SKM-1 treated with dmso at 0.1 percent for 144 hours (cell line): ENCODE results near the gene ST3GAL2.
"Not testable (repeated sequence)": the region's sequence is repeated elsewhere in the genome, so short reads cannot be mapped to it uniquely, and the experiment has no call there.

Experiments
- DNase-seq: peaks from one replicate; lab custom pipeline; 2025; ENCODE audit not compliant: unreplicated experiment; lab: John Stamatoyannopoulos, UW

ST3GAL2 gene

DNA sequence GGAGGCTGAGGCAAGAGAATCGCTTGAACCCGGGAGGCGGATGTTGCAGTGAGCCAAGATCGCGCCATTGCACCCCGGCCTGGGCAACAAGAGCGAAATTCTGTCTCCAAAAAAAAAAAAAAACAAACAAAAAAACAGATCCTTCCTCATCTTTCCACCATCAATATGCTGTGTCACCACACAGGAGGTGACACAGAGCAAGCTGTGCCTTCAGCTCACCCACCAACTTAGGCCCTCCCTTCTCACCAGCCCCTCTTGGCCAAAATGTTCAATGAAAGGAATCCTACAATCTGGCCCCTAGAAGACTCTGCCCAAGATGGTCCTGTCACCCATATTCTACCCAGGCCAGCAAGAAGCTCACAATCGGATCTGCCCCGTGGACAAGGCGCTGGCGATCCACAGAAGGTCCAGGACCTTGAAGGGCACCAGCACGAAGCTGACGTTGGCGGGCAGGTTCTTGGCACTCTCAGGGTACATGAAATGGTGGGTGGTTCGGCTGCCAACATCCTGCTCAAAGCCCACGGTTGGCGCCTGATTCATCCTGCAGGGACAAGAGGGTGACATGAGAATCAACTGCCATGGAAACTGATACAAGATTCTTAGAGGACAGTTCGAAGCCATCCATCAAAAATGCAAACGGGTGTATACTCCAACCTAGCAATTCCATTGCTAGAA is 50.8 kb downstream of the ST3GAL2 start:
- DNase-seq: no peak

DNA sequence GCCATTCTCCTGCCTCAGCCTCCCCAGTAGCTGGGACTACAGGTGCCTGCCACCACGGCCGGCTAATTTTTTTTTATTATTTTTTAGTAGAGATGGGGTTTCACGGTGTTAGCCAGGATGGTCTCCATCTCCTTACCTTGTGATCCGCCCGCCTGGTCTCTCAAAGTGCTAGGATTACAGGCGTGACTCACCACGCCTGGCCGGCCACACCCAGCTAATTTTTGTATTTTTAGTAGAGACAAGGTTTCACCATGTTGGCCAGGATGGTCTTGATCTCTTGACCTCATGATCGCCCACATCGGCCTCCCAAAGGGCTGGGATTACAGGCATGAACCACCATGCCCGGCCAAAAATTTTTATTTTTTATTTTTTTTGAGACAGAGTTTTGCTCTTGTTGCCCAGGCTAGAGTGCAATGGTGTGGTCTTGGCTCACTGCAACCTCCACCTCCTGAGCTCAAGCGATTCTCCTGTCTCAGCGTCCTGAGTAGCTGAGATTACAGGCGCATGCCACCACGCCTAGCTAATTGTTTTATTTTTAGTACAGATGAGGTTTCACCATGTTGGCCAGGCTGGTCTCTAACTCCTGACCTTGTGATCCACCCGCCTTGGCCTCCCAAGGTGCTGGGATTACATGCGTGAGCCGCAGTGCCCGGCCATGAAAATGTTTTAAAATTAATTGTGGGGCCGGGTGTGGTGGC is 52.5 kb downstream of the ST3GAL2 start:
- not testable (repeated sequence) for DNase-seq

DNA sequence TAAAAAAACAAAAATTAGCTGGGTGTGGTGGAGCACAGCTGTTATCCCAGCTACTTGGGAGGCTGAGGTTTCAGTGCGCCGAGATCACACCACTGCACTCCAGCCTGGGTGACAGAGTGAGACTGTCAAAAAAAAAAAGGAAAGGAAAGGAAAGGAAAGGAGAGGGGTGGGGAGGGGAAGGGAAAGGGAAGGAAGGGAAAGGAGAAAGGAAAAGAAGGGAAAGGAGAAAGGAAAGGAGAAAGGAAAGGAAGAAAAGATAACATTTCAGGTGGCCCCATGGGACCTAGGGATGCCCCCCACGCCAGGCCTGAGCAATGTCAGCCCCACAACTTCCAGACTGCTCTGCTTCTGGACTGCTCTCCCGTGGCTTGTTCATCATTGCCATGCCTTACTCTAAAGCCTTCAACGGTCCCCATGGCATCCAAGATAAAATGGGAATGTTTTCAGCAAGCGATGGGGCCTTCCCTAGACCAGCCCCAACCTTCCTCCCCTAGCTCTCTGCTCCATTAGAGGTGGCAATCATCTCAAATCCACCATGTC is 55.4 kb downstream of the ST3GAL2 start:
- DNase-seq: no peak

DNA sequence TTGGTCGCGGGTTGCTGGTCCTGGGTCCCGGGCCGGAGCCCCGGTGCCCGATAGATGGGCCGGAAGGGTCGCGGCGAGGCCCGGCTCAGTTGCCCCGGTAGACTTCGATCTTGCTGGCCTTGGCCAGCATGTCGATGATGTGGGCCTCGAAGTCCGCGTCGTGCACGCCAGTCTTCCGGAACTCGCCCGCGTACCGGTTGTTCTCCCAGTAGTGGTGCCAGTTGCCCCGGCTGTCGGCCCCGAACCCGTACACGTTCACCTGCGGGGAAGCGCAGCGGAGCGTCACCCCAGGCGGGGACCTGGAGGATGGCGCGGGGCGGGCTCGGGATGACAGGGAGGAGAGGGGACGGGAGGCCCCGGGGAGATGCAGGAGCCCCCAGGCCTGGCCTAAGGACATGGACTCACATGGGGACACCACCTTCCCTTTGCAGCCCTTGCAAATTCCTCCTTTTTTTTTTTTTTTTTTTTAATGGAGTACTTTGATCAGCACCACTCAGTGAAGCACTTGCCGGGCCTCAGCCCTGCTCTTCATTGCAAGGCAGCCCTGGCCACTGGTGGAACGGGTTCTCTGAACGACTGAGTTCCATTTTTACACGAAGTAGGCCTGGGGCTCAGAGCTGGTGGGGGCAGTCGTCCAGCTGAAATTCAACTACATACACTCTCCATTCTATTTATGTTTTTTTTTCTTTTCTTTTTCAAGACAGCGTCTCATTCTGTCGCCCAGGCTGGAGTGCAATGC is 57.1 kb downstream of the ST3GAL2 start:
- no peak for DNase-seq

DNA sequence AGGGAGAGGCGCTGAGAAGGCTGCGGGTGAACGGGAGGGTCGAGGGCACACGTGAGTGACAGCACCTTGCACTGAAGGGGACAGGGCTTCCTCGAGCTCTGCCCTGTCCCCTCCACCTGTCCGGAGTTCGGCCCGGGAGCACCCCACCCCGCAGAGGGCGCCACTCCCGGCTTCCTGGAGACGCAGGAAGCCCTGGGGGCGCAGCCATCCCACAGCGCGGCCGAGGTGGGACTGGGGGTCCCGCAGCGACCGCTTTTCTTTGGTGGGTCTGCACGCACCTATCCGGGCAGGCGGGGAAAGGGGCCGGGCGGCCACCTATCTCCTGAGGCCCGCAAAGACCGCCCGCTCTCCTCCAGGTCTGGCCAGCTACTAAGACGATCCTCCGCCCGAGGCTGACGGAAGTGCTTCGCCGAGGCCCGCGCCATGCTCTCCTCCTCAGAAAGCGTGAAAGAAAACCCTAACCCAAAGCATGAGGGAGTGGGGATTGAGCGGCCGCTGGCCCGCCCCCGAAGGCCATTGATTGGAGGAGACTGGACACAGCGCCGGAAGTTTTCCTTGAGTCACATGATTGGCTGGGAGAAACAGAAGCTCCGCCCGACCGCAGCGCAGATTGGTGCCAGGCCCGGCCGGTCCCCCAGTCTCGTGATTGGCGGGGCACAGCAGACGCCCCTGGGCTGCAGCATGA is 57.8 kb downstream of the ST3GAL2 start:
- peak; percentile 97 for DNase-seq

DNA sequence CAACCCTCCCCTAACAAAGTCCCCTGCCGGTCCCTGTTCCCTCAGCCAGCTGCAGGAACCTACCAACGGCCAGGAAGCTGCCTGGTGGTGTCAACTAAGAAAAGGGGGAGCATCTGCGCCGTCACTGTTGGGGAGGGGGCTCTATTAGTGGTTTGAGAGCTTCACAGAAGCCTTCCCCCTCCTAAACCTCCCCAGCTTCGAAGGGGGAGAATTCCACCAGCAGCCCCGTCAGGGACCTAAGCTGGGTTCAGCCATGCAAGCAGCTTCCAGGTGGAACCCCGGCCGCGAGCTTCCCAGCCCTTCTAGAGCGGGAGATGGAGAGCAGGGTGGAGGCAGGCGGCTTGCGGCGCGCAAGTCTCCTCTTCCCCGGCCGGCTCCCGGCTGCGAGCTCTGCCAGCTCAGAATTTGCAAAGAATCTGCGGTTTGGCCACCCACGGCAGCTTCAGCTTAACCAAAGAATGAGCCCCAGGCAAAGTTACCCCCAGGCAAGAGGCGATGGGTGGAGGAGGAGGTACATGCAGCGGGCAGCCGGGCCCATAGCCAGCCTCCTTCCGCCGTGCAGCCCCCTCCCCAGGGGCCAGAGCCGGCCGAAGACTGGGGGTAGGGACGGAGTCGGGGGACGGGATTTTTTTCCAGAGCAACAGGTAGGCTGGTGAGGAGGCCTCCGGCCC is 58.5 kb downstream of the ST3GAL2 start:
- DNase-seq: peak; percentile 24

DNA sequence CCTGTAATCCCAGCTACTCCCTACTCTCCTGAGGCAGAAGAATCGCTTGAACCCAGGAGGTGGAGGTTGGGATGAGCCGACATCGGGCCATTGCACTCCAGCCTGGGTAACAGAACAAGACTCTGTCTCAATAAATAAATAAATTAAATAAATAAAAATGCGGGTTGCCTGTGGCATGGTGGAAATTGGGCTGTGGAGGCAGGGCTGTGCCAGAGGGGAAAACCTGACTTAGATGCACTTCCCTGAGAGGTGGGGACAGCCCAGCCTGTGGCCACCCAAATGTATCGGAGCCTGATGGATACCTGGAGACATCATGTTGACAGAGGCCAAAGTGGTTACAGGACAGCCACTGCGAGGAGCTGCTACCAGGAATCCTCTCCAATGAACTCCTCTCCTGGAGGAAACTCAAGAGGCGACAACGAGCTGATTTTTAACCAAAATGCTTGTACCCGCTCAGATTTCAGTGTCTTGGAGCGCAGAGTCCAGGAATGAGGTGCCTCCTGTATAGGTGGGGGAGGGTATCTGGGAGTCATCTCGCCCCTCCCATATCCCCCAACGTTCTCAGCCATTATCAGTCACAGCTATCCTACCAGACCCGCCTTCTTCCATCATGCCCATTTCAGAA is 59.9 kb downstream of the ST3GAL2 start:
- no peak for DNase-seq

DNA sequence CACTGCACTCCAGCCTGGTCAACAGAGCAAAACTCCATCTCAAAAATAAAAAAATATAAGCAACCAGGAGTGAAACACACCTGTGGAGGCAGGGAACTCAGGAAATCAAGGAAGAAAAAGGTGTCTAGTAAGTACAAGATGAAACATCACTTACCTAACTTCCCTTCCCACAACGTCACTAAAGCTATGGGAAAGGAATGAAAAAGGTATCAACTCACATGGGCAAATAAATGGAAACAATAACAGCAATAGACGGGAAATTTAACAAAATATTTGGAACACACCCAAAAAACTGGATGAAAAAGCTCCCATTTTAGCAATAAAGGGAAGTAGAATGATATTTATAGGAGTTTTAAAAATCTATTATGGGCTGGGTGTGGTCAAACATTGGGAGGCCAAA is 61.1 kb downstream of the ST3GAL2 start:
- DNase-seq: no peak

DNA sequence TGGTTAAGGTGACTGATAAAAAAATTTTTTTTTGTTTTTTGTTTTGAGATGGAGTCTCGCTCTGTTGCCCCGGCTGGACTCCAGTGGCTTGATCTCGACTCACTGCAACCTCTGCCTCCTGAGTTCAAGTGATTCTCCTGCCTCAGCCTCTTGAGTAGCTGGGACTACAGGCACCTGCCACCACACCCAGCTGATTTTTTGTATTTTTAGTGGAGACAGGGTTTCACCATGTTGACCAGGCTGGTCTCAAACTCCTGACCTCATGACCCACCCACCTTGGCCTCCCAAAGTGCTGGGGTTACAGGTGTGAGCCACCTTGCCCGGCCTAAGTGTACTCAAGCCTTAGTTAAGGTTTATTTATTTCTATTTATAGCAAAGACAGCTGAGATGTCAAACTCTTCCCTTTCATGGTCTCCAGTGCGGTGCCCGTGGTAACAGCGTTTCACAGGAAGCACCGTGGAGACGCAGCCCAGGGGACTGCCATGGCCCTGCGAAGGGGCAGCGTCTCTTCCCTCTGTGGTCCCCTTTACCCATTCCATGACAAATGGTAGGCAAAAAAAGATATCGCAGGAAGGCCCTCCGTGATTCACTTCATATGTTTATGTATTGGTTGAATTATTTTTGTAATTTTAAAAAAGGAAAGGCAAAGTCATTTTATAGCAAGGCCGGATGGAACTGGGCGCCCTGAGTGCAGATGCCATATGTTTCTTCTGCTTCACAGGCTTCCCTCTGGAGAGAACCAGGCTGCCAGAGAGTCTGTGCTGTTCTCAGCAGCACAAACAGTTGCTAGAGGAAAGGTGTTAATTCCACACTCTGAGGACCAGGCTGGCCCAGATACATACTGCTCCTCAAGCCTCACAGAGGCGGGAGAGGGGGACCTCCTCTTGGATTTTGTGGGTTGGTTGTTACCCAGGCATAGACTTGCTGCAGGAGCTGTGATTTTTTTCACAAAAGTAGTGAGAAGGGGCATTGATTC is 63.0 kb downstream of the ST3GAL2 start:
- no peak for DNase-seq

DNA sequence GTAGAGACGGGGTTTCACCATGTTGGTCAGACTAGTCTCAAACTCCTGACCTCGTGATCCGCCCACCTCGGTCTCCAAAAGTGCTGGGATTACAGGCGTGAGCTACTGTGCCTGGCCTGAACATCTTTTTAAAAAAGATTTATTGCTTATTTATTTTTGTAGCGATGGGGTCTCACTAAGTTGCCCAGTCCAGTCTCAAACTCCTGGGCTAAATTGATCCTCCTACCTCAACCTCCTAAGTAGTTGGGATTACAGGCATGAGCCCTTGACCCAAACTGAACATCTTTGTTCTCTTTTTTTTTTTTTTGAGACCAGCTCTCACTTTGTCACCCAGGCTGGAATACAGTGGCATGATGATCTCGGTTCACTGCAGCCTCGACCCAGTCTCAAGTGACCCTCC is 64.7 kb downstream of the ST3GAL2 start:
- DNase-seq: no peak

DNA sequence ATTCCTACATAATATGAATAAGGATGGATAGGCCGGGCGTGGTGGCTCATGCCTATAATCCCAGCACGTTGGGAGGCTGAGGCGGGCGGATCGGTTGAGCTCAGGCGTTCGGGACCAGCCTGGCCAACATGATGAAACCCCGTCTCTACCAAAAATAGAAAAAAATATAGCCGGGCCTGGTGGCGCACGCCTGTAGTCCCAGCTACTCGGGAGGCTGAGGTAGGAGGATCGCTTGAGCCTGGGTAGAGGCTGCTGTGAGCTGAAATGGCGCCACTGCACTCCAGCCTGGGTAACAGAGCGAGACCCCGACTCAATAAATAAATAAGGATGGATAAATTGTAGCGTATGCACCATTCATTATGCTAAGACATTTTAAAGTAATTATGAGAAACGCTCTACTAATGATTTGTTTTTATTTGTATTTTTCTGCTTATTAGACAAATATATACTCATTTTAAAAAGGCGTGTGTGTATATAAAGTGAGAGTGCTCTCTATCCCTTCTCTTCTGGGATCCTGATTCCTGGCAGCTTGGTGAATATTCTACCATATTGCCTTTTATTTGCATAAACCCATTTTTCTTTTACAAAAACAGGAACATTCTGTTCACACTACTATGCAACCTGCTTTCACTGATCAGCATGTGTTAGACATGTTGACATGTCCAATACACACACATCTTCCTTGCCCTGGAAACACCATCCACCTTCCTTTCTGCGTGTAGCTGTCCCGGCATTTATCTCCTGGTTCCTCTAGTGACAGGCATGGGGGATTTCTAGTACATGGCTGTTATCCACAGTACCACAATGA is 65.8 kb downstream of the ST3GAL2 start:
- no peak for DNase-seq

DNA sequence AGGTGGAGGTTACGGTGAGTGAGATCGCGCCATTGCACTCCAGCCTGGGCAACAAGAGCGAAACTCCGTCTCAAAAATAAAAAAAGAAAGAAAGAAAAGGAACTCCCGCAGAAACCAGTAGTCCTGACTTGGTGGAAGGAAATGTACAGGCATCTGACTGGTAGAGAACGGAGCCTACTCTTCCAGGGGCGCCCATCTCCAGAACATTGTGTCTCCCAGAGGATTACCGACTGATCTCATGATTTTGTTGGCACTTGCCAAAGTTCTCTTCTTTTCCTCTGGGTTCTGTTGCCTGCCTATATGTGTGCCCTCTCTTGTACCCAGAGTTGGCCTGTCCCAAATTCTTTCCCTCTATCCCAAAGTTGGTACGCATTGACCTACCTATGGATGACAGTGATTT is 68.0 kb downstream of the ST3GAL2 start:
- no peak for DNase-seq

DNA sequence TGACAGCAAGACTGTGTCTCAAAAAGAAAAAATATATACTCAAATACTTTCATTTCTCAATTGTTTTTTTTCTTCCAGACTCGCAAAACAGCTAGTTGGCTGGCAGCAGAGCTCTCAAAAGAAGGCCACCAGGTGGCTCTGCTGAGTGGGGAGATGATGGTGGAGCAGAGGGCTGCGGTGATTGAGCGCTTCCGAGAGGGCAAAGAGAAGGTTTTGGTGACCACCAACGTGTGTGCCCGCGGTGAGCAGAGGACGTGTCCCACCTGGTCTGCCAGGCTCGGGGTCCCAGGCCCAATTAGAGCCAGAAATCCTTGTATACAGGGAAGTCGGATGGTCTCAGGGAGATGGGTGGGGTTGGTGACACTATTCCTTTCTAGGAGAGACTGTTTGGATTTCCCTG is 68.8 kb downstream of the ST3GAL2 start:
- DNase-seq: not testable (repeated sequence)

DNA sequence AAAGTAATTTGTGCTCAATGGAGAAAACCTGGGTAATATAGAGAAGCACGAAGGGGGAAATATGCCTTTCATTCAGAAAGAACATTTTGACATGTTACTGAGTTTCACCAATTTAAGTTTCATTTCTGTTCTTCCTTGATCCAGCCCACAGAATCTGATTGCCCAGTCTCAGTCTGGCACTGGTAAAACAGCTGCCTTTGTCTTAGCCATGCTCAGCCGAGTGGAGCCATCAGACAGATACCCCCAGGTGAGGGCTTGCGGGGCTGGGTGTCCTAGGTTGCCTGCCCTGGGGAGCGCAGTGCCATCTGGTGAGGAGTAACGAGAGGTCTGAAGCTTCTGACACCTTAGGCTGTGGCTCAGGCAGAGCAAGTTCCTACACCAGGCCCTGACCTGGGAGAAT is 74.5 kb downstream of the ST3GAL2 start:
- DNase-seq: no peak

DNA sequence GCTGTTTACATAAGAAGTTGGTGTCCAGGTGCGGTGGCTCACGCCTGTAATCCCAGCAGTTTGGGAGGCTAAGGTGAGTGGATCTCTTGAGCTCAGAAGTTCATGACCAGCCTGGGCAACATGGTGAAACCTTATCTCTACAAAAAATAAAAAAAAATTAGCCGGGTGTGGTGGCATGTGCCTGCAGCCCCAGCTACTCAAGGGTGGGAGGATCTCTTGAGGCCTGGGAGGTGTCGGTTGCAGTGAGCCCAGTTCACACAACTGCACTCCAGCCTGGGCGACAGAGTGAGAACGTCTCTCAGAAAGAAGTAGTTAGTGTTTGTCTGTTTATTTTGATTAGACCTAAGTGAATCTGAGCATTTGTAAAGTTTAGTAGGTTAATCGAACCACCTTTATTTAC is 79.3 kb downstream of the ST3GAL2 start:
- DNase-seq: no peak

DNA sequence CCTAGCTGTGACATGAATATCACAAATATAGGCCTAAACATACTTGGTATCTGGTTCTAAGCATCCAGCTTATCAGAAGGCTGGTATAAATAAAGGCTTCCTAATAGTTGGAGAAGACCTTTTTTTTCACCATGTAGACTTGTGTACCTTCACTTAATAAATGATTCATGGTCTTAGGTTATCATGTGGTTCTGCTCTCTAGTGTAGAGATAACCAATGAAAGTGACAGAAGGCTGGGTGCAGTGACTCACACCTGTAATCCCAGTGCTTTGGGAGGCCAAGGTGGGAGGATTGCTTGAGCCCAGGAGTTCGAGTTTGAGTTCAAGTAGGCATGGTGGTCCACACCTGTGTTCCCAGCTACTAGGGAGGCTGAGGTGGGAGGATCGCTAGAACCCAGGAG is 89.1 kb downstream of the ST3GAL2 start:
- DNase-seq: no peak

DNA sequence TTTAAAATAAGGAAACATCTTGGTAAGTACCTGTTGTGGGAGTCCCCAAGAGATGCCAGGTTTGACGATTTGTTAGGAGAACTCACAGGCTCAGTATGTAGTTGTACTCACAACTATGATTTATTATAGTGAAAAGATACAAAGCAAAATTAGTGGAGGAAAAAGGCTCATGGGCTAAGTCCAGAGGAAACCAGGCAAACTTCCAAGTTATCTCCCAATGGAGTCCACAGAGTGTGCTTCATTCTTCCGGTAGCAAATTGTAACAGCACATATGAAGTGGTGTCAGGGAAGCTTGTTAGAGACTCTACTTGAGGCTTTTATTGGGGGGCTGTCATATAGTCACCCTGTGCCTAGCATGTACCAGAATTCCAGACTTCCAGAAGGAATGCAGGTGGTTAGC is 89.9 kb downstream of the ST3GAL2 start:
- DNase-seq: no peak

DNA sequence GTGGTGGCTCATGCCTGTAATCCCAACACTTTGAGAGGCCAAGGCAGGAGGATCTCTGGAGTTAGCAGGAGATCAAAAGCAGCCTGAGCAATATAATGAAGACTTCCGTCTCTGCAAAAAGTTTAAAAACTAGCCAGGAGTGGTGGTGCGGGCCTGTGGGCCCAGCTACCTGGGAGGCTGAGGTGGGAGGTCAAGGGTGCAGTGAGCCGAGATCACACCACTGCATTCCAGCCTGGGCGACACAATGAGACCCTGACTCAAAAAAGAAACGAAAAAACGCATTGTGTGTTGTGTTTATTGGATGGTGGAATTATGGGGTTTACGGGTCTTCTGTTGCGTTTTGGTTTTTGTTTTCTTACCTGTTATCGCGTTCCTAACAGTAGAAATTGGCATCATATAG is 93.1 kb downstream of the ST3GAL2 start:
- no peak for DNase-seq
